GM21717 (cell line): ENCODE data around the gene GNAI3.

ENCODE experiments used
- ATAC-seq: cut with Tn5 transposase; IDR thresholded peaks from one replicate; pipeline ENCODE4 v1.9.1; 2021; ENCODE audit warnings: mild to moderate bottlenecking, moderate library complexity; ENCODE audit not compliant: unreplicated experiment

The GNAI3 gene

GRCh38 chr1:109592916-109593315, 44.5 kb downstream of the GNAI3 start:
- ATAC-seq = no peak

- ATAC-seq = no peak
Observed at GRCh38 chr1:109595531-109595930, 47.1 kb downstream of the GNAI3 start.

GRCh38 chr1:109598156-109598555, 49.7 kb downstream of the GNAI3 start:
- ATAC-seq = no peak

DNA sequence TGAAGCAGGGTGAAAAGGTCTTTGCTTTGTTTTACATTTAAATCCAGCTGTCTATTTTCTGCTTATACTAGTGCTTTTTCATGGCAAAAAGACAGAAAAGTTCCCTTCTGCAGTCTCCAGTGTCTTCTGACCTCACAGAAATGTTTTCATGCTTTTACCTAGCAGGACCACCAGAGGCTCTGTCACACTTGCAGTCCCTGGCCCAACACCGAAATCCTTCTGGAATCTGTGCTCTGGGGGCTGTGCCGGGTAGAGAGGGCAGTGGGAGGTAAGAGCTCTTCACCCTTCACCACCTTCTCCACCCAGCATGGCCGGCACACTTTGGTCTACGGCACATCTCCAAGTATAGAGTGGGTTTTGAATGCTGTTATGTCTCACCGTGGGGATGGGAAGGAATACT, 50.2 kb downstream of the GNAI3 start:
- no peak for ATAC-seq

DNA sequence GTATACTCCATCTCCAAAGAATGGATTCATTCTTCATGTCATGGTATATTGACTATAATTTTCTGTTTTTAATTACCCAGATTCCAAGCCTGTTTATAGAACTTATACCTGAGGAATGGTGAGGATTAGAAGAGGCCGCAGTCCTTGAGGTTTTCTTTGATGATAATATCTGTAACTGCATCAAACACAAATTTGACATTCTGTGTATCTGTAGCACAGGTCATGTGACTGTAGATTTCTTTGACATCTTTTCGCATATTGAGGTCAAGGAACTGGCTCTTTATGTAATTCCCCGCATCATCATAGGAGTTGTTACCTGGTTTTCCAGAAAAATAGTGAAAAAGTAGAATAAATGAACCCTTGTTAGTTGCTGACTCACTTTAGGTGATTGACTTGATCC, 54.8 kb downstream of the GNAI3 start:
- no peak for ATAC-seq

DNA sequence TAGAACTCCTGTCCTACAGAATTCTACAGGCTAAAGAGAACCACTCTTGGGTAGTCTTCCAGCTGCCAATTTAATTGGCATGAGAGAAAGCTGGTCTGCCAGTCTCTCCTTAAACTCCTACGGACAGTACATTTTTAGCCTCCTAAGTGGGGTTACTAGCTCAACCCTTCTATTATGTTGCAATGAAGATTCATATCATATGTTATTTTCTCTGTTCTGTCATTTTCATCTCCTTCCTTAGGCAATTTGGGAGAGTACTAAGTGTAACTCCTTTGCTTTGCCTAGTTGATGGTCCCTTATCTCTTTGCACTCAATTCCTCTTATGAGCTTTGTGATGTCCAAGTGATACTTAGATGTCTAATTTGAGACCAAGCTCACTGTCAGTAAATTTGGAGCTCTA, 57.0 kb downstream of the GNAI3 start:
- no peak for ATAC-seq

DNA sequence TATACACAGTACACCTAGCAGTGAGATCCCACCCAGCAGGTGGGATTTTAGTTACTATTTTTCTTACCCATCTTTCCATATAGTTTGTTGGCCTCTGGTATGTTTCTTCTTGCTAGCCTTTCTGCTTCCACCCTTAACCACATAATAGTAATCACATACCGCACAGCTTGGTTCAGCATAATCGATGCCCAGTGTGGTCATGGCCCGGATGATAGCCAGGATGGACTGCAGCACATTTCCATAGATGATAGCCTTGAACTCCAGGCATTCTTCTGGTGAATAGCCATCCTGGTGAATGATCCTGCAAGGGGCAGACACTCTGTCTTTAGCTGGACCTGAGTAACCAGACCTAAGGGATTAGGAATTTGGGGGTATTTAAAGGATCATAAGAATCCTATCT, 61.5 kb downstream of the GNAI3 start:
- ATAC-seq = no peak

DNA sequence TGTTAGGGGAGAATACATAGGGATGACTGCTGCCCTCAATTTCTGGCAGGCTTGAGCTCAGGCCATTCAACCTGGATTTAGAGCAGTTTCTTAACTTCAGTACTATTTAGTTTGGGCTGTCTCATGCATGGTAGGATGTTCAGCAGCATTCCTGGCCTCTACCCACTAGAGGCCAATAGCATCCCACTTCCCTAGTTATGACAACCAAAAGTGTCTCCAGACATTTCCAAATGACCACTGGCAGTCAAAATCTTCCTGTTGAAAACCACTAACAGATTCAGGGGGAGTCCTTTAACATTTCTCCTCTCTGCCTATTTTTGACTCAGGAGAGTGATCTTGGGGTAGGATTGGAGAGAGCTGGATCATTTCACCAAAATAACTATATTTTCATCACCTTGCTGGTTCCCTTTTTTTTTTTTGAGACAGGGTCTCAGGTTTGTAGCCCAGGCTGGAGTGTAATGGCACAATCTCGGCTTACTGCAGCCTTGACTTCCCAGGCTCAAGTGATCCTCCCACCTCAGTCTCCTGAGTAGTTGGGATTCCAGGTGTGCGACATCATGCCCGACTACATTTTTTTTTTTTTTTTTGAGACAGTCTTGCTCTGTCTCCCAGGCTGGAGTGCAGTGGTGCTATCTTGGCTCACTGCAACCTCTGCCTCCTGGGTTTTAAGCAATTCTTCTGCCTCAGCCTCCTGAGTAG, 62.3 kb downstream of the GNAI3 start:
- no peak for ATAC-seq

DNA sequence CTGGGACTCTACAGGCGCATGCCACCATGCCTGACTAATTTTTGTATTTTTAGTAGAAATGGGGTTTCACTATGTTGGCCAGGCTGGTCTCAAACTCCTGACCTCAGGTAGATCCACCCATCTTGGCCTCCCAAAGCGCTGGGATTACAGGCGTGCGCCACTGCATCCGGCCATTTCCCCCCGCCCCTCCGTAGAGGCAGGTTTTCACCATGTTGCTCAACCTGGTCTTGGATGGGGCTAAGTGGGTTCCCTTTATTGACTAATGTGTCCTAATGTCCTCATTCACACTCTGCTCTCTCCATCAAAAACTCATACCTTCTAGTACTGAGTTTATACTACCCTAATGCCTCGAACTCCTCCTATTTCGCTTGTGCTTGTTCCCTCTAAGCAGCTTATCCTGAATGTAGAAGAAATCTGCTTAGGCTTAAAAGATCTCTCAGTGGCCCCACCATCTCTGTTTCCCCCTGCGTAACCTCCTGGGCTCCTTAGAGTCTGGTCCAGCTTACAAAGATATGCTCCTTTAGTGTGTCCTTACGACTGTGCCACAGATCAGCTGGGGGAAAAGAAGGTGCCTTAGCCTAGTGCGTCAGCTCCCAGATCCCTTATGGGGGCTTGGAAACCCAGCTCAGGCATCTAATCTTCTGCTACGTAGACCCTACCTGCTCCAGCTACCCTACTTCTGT, 63.0 kb downstream of the GNAI3 start:
- no peak for ATAC-seq

GRCh38 chr1:109613361-109614147, 65.1 kb downstream of the GNAI3 start:
- ATAC-seq = no peak

- ATAC-seq = no peak
Observed at GRCh38 chr1:109615879-109616278, 67.5 kb downstream of the GNAI3 start.

DNA sequence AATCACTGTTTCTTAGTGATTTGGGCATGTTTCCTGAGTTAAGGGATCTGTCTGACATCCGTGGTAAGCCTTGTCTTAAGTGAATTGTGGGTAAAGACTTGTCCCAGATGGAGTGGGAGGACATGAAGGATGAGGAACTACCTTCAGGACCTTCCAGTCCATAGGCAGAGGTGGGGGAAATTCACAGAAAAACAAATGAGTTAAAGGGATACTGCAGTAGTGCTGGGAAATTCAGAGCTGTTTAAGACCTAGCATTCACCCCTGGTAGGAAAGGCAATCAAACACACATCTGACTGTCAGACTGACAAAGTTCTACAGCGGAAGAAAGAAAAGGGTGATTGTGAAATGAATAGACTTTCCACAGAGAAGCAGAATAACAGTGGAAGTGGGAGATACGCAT, 68.0 kb downstream of the GNAI3 start:
- ATAC-seq = no peak

- ATAC-seq = no peak
Observed at GRCh38 chr1:109617291-109617801, 68.9 kb downstream of the GNAI3 start.

GRCh38 chr1:109618661-109619575, 70.5 kb downstream of the GNAI3 start:
- no peak for ATAC-seq

GRCh38 chr1:109619576-109620400, 71.4 kb downstream of the GNAI3 start, which contains the start of the genes AMPD2 and GNAT2:
Gene AMPD2, plus strand, starts transcription at chr1:109619837. Its CDS starts 1,339 bp downstream, at chr1:109621176.
Gene GNAT2, minus strand, starts transcription at chr1:109619616. Its CDS starts 6,746 bp downstream, at chr1:109612870.
- peak; percentile 42 for ATAC-seq

DNA sequence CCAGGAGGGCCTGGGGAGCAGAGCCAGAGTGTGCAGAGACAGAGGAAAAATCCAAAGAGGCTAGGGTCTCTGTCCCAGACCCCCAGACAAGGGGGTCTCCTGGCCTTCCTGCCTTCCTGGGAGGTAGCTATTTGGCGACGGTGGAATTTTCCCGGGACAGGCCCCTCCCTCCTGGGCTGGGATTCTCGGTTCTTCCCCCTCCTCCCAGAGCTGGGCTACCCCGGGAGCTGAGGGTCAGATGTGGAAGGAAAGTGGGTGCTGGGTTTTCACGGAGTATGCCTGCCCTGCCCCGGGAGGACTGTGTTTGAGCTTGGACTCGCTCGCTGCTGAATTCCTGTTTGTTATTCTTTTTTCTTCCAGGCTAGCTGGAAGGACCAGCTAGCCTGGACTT, 72.0 kb downstream of the GNAI3 start:
- ATAC-seq = no peak

GRCh38 chr1:109620841-109621286, 72.4 kb downstream of the GNAI3 start:
- ATAC-seq = peak; percentile 80

- ATAC-seq = no peak
Observed at GRCh38 chr1:109621379-109622136, 73.1 kb downstream of the GNAI3 start.
